Measurements from ENCODE around the gene NTRK3. TPM values are rescaled to one million over a fixed set of nuclear protein-coding genes. Genes with fewer than 3 reads are reported as not detected.

The NTRK3 gene
- total RNA-seq, 6 experiments from 2014 or later = 0.35 to 0.75 (median 0.46) TPM

- ATAC-seq (peak; percentile 81 to 94 (median 86)), DNase-seq (peak; percentile 61 to 75 (median 66))
- H3K27ac ChIP-seq = no peak overlapping the region
- H3K36me3 ChIP-seq = no peaks in the 10 kb centered on the region
- intact Hi-C loops (cut with DNase I) = no loop called here
- H3K4me1 ChIP-seq = no peaks in the 10 kb centered on the region
- peaks cover 0 to 4% of the 10 kb centered on the region in 2 donors for H3K27me3 ChIP-seq
- H3K4me3 ChIP-seq = no peak overlapping the region
- TF ChIP-seq POLR2A (IDR thresholded peaks at IDR 0.05) (no peak), CTCF (IDR thresholded peaks at IDR 0.05) (peak; percentile 59 to 92 (median 88))
- no peaks in the 10 kb centered on the region for H3K9me3 ChIP-seq
- WGBS (ENCODE audit: insufficient coverage, low coverage, low lambda C conversion rate, missing lambda C conversion rate) = 13% methylated on average over 7 of the region's 11 CpGs
Observed at GRCh38 chr15:88274553-88275460, 18.3 kb upstream of the NTRK3 start.

GRCh38 chr15:88272421-88272820, 15.9 kb upstream of the NTRK3 start:
- H3K9me3 ChIP-seq = no peaks in the 10 kb centered on the region
- H3K4me1 ChIP-seq = no peaks in the 10 kb centered on the region
- WGBS (ENCODE audit: insufficient coverage, low coverage, low lambda C conversion rate, missing lambda C conversion rate) = 30% methylated on average over 2 of the region's 2 CpGs
- ATAC-seq = no peak
- no peak overlapping the region for H3K4me3 ChIP-seq
- no peak for DNase-seq
- TF ChIP-seq POLR2A (IDR thresholded peaks at IDR 0.05) (no peak), CTCF (IDR thresholded peaks at IDR 0.05) (no peak)
- peaks cover 0 to 4% of the 10 kb centered on the region in 2 donors for H3K27me3 ChIP-seq
- no peak overlapping the region for H3K27ac ChIP-seq
- intact Hi-C loops (cut with DNase I) = no loop called here
- H3K36me3 ChIP-seq = no peaks in the 10 kb centered on the region

GRCh38 chr15:88269356-88270062, 13.0 kb upstream of the NTRK3 start:
- H3K9me3 ChIP-seq = no peaks in the 10 kb centered on the region
- no peak overlapping the region for H3K27ac ChIP-seq
- ATAC-seq (no peak), DNase-seq (no peak)
- no peaks in the 10 kb centered on the region for H3K36me3 ChIP-seq
- H3K27me3 ChIP-seq = no peaks in the 10 kb centered on the region
- TF ChIP-seq POLR2A (IDR thresholded peaks at IDR 0.05) (no peak), CTCF (IDR thresholded peaks at IDR 0.05) (no peak)
- no peaks in the 10 kb centered on the region for H3K4me1 ChIP-seq
- intact Hi-C loops (cut with DNase I) = no loop called here
- WGBS (ENCODE audit: insufficient coverage, low coverage, low lambda C conversion rate, missing lambda C conversion rate) = no CpG with 5 or more reads among the region's 4 CpGs
- no peak overlapping the region for H3K4me3 ChIP-seq

GRCh38 chr15:88267720-88268119, 11.2 kb upstream of the NTRK3 start:
- Histone ChIP-seq H3K9me3 (no peaks in the 10 kb centered on the region), H3K4me3 (no peak overlapping the region), H3K4me1 (no peaks in the 10 kb centered on the region), H3K27ac (no peak overlapping the region), H3K36me3 (no peaks in the 10 kb centered on the region), H3K27me3 (no peaks in the 10 kb centered on the region)
- intact Hi-C loops (cut with DNase I) = no loop called here
- DNase-seq (no peak), ATAC-seq (no peak)
- WGBS (ENCODE audit: insufficient coverage, low coverage, low lambda C conversion rate, missing lambda C conversion rate) = 68% methylated on average over 5 of the region's 5 CpGs
- no peak for TF ChIP-seq POLR2A (IDR thresholded peaks at IDR 0.05)
- TF ChIP-seq CTCF (IDR thresholded peaks at IDR 0.05) = no peak
